NOMO-1 treated with DMSO at 0.1 percent for 48 hours (cell line): Measurements from ENCODE around the gene LAG3.

Experiments used
- DNase-seq: peaks from one replicate; lab custom pipeline; 2025; ENCODE audit not compliant: unreplicated experiment; lab: John Stamatoyannopoulos, UW

Gene LAG3

GRCh38 chr12:6752921-6753771 lies 19.2 kb upstream of the LAG3 start, which contains the start of gene MLF2:
Gene MLF2, minus strand, starts transcription at chr12:6753141. Its CDS starts 807 bp downstream, at chr12:6752334.
- DNase-seq = peak; percentile 97

DNA sequence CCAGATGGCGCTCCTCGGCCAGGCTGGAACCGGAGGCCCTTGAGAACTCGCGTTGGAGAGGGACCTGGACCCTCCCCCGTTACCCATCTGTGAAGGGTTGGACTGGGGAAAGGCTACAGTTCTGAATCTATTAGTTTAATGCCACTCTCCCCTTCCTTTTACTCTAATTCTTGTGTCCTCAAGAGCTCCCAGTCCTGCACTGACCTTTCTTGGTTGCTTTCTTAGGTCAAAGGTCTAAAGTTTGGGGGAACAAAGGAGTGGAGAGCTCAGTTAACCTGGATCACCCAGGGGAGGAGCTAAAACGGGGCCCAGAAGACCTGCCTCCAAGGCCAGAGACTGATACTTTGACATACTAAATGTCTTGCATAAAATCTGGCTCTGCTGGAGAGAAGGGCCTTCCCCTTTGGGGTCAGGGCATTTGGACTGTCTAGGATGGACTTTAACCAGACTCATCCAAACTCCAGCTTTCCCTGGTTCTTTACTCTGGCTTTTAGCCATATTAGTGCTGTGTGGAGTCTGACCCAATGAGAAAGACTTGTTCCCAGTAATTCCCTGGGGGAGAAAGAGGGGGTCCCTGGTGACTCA lies 18.5 kb upstream of the LAG3 start:
- DNase-seq = no peak

- DNase-seq = no peak
Measured at GRCh38 chr12:6754411-6754810, 17.9 kb upstream of the LAG3 start.

DNA sequence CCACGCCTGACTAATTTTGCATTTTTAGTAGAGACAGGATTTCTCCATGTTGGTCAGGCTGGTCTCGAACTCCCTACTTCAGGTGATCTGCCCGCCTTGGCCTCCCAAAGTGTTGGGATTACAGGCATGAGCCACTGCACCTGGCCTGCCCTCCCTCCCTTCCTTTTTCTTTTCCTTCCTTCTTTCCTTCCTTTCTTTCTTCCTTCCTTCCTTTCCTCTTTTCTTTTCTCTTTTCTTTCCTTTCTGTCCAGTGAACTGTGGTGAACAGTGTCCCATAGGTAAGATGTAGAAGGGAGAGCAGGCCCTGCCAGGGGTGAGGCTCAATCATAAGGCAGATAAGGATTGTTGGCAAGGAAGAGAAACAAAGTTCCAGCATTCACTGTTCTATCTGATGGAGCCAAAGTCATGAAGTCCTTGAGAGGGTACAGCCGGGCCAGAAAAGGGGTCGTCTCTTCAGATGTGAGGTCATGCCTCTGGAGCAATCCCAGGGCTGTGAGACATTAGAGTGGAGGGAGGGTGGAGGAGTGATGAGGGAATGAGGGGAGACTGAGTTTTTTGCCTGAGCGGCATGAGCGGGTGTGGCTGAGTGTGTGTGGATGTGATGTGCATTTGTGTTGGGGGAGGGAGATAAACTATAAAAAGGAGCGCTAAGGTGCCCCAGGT lies 15.2 kb upstream of the LAG3 start:
- DNase-seq = no peak

- no peak for DNase-seq
Measured at GRCh38 chr12:6758506-6759095, 13.7 kb upstream of the LAG3 start.

- DNase-seq = no peak
Measured at GRCh38 chr12:6759741-6760140, 12.6 kb upstream of the LAG3 start.

DNA sequence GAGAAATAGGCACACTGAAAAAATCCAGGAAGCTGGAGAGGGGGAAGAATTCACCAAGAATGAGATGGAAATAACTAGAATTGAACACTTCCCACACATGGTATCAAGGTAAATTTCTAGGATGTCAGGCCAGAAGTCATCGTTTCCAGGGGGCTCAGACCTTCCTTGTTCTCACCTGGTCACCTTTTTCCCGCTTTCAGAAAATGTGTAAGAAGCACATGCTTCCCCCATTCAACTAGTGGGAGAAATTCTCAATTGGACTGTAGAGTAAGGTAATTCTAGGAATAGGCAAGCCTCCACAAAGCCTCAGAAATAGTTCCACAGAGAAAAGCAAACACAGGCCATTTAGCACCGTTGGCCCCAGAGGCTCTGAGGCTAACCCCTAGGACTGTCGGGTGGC lies 8.9 kb upstream of the LAG3 start:
- DNase-seq = no peak

DNA sequence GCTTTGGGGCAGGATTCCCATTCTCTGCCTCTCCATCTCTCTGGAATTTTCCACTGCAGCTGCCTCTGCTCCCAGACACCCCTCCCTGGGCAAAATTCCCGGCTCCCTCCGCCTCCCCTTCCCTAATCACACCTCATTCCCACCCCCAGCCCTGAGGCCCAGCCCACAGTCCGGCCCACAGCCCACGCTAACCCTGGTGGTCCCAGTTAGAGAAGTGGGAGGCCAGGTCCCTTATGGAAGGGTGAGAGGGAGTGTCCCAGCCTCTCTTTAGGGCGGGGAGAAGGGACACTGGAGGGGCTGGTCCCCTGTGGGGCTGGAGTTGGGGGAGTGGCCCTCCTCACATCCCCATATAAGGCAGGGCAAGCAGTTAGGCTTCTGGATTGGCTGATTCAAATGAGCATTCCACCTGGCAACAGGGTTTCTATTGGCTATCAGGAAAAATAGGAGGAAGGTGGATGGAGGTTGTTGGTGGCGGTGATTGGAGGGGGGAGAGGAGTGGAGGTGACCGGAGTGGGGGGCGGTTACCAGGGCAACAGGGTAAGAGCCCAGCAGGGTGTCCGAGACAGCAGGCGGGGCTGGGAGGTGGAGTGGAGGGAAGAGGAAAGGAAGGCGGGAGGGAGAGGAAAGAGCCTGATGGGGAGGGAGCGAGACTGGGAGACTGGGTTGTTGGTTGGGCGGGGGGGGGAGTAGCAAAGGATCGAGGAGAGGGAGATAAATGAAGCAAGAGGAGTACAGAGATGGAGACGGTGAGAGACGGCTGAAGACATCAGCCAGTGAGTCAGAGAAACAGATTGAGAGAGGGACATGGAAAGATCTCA lies 8.1 kb upstream of the LAG3 start:
- DNase-seq = peak; percentile 90

DNA sequence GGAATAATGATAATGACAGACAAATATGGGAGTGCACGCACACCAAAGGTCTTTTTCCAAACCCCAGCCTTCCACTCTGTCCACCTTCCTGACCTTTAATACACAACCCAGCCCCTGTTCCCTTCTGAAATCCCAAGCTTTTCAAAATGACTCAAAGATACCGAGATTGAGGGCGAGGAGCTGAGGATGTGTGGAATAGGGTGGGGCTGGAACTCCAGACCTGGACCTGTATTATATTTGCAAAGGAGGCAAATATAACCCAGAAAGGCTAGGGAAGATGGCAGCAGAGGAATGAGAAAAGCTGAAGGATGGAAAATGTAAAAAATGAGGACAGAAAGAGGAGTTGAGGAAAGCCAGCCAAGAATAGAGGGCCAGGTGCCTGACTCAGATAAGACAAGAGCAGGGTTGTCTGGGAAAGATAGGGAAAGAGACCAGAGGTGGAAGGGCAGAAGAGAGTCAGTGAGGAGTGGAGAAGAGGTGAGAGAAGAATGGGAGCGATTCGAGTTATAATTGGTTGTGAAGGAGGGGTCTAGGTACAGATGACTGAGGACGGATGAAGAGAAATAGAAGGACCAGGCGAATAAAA lies 7.2 kb upstream of the LAG3 start:
- no peak for DNase-seq

DNA sequence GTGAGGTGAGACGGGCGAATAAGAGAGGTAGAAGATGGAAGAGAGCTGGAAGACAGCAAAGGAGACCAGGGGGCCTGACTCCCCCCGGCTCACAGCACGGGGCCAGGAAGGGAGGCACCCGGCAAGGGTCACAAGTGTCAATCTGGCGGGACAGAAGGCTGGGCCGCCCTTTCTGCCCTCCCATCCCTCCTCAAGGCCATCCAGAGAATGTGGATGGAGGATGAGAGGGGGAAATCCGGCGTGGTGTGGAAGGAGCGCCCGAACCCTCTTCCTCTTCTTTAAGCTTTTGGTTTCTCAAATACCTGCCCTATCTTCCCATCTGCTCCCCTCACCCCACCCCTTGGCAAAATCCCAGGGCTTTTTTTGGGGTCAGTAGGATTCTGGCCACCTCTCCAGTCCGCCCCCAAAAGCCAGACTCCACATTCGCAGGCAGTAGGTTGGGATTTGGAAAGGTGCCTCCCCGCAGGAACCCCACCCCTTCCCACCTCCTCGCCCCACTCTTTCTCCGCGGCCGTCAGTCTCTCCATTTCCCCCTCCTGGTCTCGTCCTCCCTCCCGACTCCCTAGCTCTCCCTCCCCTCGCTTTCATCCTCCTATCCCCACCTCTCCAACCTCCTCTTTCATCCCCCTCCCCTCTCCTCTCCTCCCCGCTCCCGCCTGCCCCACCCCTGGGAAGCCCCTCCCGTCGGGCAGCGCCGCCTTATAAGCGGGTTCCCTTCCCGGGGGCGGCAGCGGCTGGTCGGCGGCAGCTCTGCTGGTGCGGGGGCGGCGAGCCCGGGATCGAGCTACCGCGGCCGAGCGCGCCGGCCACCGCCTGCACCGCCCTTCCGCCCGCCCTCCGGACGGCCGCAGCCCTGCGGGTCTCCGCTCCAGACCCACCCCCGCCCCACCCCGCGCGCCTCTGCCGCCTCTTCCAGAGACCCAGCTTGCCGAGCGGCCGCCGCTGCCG lies 6.4 kb upstream of the LAG3 start, which contains the start of gene PTMS:
Gene PTMS (plus strand): TSS at position 730 of the 948 bp plus-strand sequence. CDS start 343 bp downstream, outside the sequence.
- no peak for DNase-seq

DNA sequence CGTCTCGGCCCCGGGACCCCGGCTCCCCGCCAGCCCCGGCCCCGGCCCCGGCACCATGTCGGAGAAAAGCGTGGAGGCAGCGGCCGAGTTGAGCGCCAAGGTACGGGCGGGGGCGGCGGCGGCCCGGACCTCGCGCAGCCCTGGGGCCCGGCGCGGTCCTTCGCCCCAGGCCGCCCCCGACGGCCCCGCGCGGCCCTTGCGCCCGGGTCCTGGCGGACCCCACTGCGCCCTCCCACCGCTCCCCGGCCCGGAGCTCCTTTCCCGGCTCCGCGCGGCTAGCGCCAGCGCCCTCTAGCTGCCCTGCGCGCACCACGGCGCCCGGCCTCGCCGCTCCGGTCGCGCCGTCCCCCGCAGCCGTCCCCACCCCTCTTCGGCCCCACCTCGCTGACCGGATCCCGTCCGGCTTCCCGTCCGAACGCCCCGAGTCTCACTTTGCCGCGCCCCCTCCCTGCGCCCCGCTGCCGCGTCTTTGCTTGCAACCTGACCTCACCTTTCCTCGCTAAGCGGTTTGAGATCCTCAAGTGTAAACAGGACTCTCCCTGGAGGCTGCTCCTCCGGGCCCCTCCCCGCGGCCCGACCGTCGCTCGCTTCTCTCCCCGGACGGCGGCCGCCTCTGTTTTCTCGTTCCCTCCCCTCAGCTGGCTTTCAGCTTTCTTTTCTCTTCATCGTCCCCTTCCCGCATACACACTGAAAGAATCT lies 5.5 kb upstream of the LAG3 start:
- peak; percentile 35 for DNase-seq

DNA sequence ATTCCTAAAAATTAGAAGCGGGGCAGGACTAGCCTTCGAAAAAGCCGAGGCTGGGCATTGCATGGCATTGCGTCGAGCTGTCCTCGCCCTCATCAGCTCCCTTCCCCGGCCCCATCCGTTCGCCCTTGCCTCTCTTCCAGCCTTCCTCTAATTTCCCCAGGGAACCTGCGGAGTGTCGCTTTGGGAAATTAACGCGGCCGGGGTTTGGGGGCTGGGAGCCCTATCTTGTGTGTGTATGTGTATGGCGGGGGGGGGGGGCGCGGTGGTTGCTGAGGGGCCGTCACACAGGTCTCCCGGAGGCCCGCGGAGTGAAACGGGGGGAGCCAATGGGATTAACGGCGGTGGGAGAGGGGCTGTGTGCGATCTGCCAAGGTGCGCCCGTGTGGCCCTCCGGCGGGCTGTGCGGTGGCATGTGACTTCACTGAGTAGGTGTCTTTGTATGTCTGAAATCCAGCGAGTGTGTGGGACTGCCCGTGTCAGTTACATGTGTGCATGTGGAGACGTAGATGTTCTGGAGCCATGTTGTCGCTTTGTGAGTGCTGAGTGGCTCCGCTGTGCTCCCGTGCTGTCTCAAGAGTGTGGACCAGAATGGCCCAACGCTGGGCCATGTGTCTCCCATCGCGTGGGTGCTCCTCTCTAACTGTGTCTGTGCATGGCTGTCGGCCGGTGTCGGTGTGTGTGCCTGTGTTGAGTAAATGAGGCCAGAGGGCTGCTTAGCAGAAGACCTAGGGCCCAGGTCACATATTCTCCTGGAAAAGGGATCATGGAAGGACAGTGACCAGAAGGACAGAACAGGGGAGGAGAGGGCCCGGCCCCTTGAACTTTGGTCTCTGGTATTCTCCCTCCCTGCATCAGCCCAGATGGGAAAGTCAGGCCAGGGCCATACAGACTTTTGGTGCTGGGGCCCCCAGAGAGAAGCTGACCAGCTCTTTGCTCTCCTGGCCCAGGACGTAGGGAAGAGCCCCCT lies 4.7 kb upstream of the LAG3 start:
- no peak for DNase-seq

- no peak for DNase-seq
Measured at GRCh38 chr12:6768437-6768914, 3.8 kb upstream of the LAG3 start.

GRCh38 chr12:6768990-6769389 lies 3.3 kb upstream of the LAG3 start:
- no peak for DNase-seq

GRCh38 chr12:6769666-6770065 lies 2.7 kb upstream of the LAG3 start:
- DNase-seq = no peak

GRCh38 chr12:6770094-6770493 lies 2.2 kb upstream of the LAG3 start:
- no peak for DNase-seq

GRCh38 chr12:6770600-6770999 lies 1.7 kb upstream of the LAG3 start:
- DNase-seq = no peak
